Uterus (tissue), 4 donors: ENCODE measurements around the gene HTR2B. TPM values are rescaled to one million over a fixed set of nuclear protein-coding genes. Genes with fewer than 3 reads are reported as not detected.
"Not testable (repeated sequence)": the region's sequence is repeated elsewhere in the genome, so short reads cannot be mapped to it uniquely, and the experiment has no call there.

ENCODE experiments used
- DNase-seq, 2 donors: peaks; one replicate each; pipeline ENCODE4 v3.0.0-alpha.2; 2019 to 2020
- H3K27ac ChIP-seq, 2 donors: fragments of 200-600 bp; sonication (generic); 1 replicate in 1 of 2; 2 replicates in 1 of 2; pipeline ENCODE4 v1.5.1; 2016 to 2018
- H3K27me3 ChIP-seq, 2 donors: fragments of 200-600 bp; sonication (generic); one replicate each; pipeline ENCODE4 v1.5.1; 2018 to 2019; ENCODE audit warnings: control low read depth in 1 of 2
- H3K36me3 ChIP-seq, 2 donors: fragments of 200-600 bp; sonication (generic); one replicate each; pipeline ENCODE4 v1.5.1; 2019; ENCODE audit warnings: control low read depth in 1 of 2
- H3K4me1 ChIP-seq, 2 donors: fragments of 200-600 bp; sonication (generic); one replicate each; pipeline ENCODE4 v1.5.1; 2018 to 2019; ENCODE audit warnings: control low read depth in 1 of 2
- H3K4me3 ChIP-seq, 2 donors: fragments of 200-600 bp; sonication (generic); 1 replicate in 1 of 2; 2 replicates in 1 of 2; pipeline ENCODE4 v1.5.1; 2018 to 2019; ENCODE audit warnings: mild to moderate bottlenecking in 1 of 2
- H3K9me3 ChIP-seq, 2 donors: fragments of 200-600 bp; sonication (generic); one replicate each; pipeline ENCODE4 v1.5.1; 2019; ENCODE audit warnings: control low read depth in 1 of 2
- POLR2A ChIP-seq, 2 donors: fragments of 450-650 bp; IDR thresholded peaks; one replicate each; pipeline ENCODE4 v1.6.1; 2016; ENCODE audit warnings: antibody characterized with exemption in 2 of 2, mild to moderate bottlenecking in 1 of 2, moderate library complexity in 1 of 2
- intact Hi-C: fragments of 100-400 bp; cut with DNase I; formaldehyde crosslinking; loops from one replicate; pipeline ENCODE4 v1.15.1; 2023; ENCODE audit warnings: low total_unique reads
- total RNA-seq, 4 donors: library from RNA; depleted of rRNA in 3 of 4; stranded (reverse); fragments of >200 nt in 3 of 4; gene quantifications; one replicate each; pipeline versions ENCODE4 v1.1.0 to v1.2.4, GENCODE V29; 2014 to 2023
- TF ChIP-seq, protein P1 (sequence below), 4 experiments: fragments of 200-600 bp in 2 of 4; fragments of 450-650 bp in 2 of 4; sonication (generic) in 2 of 4; IDR thresholded peaks; one replicate each; pipeline ENCODE4 v1.5.1; 2016 to 2019; ENCODE audit warnings: antibody characterized with exemption in 4 of 4, mild to moderate bottlenecking in 2 of 4, moderate library complexity in 1 of 4
- donor health status: DM: yes; HTN: yes; CAD: no.

Gene HTR2B
- total RNA-seq, 4 donors from 2014 or later: 2.9 to 8.6 (median 4.0) TPM

DNA sequence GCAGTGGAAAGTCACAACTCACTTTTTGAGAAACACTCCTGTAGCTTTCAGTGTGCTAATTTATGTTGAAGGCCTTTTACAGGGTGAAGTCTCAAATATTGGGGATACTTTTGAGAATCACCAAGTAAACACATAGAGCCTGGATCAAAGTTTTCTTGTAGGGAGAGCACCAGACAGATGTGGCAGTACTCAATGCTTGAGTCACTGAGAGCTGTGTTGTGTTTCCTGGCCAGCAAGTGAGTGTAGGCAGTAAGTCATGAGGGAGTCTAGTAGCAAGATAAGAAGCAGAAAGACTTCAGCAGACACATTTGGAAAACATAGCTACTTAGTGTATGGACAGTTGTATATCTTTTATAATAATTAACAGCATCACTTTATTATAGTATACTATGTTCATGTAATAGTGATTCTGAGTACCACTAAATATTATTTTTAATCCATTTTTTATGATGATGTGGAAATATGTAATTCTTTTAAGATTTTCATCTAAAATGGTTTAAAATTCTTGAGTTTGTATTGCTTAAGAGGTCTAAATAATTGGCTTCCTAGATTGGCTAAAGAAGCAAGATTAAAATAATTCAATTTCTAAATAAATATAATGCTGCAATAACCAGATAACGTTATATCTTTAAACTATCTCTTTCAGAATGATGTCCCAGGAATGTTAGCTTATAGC, 55.3 kb downstream of the HTR2B start:
- Histone ChIP-seq H3K4me1 (no peaks in the 10 kb centered on the region), H3K27me3 (no peaks in the 10 kb centered on the region), H3K9me3 (no peaks in the 10 kb centered on the region), H3K4me3 (no peak overlapping the region), H3K36me3 (peaks cover 0 to 3% of the 10 kb centered on the region in 2 donors), H3K27ac (no peak overlapping the region)
- no peak for TF ChIP-seq POLR2A (IDR thresholded peaks at IDR 0.05)
- TF ChIP-seq, protein P1, sequence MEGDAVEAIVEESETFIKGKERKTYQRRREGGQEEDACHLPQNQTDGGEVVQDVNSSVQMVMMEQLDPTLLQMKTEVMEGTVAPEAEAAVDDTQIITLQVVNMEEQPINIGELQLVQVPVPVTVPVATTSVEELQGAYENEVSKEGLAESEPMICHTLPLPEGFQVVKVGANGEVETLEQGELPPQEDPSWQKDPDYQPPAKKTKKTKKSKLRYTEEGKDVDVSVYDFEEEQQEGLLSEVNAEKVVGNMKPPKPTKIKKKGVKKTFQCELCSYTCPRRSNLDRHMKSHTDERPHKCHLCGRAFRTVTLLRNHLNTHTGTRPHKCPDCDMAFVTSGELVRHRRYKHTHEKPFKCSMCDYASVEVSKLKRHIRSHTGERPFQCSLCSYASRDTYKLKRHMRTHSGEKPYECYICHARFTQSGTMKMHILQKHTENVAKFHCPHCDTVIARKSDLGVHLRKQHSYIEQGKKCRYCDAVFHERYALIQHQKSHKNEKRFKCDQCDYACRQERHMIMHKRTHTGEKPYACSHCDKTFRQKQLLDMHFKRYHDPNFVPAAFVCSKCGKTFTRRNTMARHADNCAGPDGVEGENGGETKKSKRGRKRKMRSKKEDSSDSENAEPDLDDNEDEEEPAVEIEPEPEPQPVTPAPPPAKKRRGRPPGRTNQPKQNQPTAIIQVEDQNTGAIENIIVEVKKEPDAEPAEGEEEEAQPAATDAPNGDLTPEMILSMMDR (IDR thresholded peaks at IDR 0.05): no peak
- no peak for DNase-seq
- intact Hi-C loops: no loop called here

DNA sequence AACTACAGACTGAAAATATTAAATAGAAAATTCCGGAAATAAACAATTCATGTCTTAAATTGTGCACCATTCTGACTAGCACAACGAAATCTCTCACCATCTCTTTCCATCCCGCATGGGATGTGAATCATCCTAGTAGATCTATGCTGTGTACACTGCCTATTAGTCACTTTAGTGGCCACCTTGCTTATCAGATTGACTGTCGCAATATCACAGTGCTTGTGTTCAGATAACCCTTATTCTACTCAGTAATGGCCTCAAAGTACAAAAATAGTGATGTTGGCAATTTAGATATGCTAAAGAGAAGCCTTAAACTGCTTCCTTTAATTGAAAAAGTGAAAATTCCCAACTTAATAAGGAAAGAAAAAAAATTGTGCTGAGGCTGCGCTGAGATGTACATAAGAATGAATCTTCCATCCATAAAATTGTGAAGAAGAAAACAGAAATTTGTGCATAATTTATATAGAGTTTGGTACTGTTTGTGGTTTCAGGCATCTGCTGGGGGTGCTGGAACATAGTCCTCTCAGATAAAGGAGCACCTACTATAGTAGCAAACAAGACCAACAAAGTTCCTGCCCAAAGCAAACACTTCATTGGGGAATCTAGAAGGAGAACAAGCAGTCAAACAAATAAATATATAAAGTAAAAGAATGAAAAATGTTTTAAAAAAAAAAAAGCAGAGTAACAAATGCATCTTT, 56.2 kb downstream of the HTR2B start:
- intact Hi-C loops: no loop called here
- Histone ChIP-seq H3K9me3 (no peaks in the 10 kb centered on the region), H3K36me3 (peaks cover 0 to 3% of the 10 kb centered on the region in 2 donors), H3K4me1 (no peaks in the 10 kb centered on the region), H3K27ac (no peak overlapping the region), H3K4me3 (no peak overlapping the region), H3K27me3 (no peaks in the 10 kb centered on the region)
- TF ChIP-seq, protein P1 (IDR thresholded peaks at IDR 0.05): no peak
- no peak for TF ChIP-seq POLR2A (IDR thresholded peaks at IDR 0.05)
- no peak for DNase-seq

DNA sequence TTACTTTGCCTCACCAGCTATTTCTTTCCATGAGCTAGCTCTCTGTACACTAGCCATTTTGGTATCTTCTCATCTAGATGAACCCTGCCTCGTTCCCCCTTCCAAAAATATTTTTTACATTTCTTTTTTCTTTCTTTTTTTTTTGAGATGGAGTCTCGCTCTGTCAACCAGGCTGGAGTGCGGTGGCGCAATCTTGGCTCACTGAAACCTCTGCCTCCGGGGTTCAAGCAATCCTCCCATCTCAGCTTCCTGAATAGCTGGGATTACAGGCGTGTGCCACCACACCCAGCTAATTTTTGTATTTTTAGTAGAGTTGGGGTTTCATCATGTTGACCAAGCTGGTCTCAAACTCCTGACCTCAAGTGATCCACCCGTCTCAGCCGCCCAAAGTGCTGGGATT, 57.3 kb downstream of the HTR2B start:
- H3K4me3 ChIP-seq, H3K36me3 ChIP-seq, H3K4me1 ChIP-seq, H3K27ac ChIP-seq, H3K9me3 ChIP-seq, DNase-seq, H3K27me3 ChIP-seq, intact Hi-C loops: not testable (repeated sequence)

DNA sequence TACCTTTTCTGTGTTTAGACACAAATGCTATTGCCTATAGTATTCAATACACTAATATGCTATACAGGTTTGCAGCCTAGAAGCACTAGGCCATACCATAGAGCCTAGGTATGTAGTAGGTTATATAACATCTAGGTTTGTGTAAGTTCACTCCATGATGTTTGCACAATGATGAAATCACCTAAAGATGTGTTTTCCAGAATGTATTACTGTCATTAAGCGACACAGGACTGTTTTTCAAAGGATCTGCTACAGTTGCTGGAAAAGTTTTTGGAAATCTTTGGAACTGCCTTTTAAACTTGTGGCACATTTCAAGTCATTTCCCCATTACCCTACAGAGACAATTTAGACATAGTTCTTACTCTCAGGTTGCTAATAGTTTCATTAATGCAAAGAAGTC, 58.9 kb downstream of the HTR2B start:
- Histone ChIP-seq H3K4me3 (no peak overlapping the region), H3K36me3 (peaks cover 0 to 3% of the 10 kb centered on the region in 2 donors), H3K27me3 (no peaks in the 10 kb centered on the region), H3K4me1 (no peaks in the 10 kb centered on the region), H3K27ac (no peak overlapping the region), H3K9me3 (no peaks in the 10 kb centered on the region)
- no peak for DNase-seq
- TF ChIP-seq, protein P1 (IDR thresholded peaks at IDR 0.05): no peak
- TF ChIP-seq POLR2A (IDR thresholded peaks at IDR 0.05): no peak
- intact Hi-C loops: no loop called here

DNA sequence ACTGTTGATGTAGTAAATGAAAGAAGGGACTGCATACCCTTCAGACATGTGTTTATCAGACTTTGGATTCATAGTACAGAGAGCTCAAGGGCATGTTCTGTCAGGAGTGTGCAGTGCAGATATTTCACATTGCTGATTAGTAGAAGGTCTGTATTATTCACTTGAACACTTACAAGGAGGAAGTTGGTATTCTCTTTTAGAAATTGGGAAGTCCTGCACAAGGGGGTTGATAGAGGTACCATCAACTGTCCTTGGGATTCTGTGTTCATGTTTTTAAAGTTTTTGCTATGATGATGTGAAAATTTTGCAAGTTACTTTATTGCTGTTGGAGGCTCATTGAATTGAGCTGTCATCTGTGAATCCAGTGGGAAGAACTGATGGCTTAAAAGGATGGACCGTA, 61.5 kb downstream of the HTR2B start:
- DNase-seq: no peak
- Histone ChIP-seq H3K27me3 (no peaks in the 10 kb centered on the region), H3K4me1 (peaks cover 0 to 2% of the 10 kb centered on the region in 2 donors), H3K36me3 (no peaks in the 10 kb centered on the region), H3K4me3 (no peak overlapping the region), H3K9me3 (no peaks in the 10 kb centered on the region), H3K27ac (no peak overlapping the region)
- intact Hi-C loops: no loop called here
- TF ChIP-seq, protein P1 (IDR thresholded peaks at IDR 0.05): no peak
- TF ChIP-seq POLR2A (IDR thresholded peaks at IDR 0.05): no peak
